H1 (cell line): Measurements from ENCODE around the gene ANKS1B.

Source experiments
- JUN ChIP-seq: IDR thresholded peaks from 2 replicates; pipeline ENCODE4 v1.6.1; 2011; ENCODE audit warnings: low read depth, mild to moderate bottlenecking, improper control_type of control experiment, low read length
- SP1 ChIP-seq: IDR thresholded peaks from 2 replicates; pipeline ENCODE4 v1.6.1; 2011; ENCODE audit warnings: low read depth, low read length
- TF ChIP-seq, protein P1 (sequence below), 3 experiments: IDR thresholded peaks; 1 replicate in 2 of 3; 2 replicates in 1 of 3; pipeline versions ENCODE4 v1.5.1 to v1.6.1; 2011; ENCODE audit warnings: low read length in 3 of 3, mild to moderate bottlenecking in 3 of 3, inconsistent platforms in 2 of 3, low read depth in 1 of 3, moderate library complexity in 1 of 3; ENCODE audit not compliant: insufficient read depth in 1 of 3; ENCODE audit errors: control extremely low read depth in 1 of 3

DNA sequence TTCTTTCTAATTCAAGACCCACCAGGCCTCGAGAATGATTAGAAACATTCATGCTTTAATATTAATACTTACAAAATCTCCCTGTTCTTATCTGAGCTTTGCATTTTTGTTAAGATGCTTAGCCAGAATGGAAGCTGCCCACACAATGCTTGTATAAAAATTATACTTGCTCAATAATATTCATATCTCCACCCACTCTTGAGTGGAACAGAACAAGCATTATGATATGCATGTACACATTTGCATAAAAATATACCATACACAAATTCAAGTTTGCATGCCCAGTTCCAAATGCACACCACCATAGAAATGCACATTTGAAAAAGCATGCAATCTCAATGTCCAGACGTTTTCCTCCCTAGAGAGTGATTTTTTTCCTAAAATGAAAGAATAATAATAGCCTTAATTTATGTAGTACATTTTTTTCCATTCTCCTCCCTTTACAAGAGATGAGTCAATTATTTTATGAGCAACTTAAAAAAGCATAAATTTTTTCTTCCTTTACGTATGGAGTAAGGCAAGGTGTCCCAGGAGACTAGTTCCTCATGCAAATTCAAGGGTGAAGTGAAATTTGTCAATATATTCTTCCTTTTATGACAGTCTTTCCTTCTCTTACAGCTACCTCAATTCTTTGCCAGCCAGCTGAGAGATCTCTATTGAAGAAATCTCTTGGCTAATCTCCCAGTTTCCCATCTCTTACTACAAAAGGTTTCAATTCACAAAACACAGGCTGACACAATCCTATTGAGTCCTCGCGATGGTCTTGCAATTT lies 650.3 kb downstream of the ANKS1B start:
- TF ChIP-seq, protein P1, sequence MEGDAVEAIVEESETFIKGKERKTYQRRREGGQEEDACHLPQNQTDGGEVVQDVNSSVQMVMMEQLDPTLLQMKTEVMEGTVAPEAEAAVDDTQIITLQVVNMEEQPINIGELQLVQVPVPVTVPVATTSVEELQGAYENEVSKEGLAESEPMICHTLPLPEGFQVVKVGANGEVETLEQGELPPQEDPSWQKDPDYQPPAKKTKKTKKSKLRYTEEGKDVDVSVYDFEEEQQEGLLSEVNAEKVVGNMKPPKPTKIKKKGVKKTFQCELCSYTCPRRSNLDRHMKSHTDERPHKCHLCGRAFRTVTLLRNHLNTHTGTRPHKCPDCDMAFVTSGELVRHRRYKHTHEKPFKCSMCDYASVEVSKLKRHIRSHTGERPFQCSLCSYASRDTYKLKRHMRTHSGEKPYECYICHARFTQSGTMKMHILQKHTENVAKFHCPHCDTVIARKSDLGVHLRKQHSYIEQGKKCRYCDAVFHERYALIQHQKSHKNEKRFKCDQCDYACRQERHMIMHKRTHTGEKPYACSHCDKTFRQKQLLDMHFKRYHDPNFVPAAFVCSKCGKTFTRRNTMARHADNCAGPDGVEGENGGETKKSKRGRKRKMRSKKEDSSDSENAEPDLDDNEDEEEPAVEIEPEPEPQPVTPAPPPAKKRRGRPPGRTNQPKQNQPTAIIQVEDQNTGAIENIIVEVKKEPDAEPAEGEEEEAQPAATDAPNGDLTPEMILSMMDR (IDR thresholded peaks at IDR 0.05; ENCODE audit: control extremely low read depth in 1 of 3, insufficient read depth in 1 of 3, low read depth in 1 of 3, low read length in 3 of 3) = no peak
- TF ChIP-seq JUN (no peak), SP1 (no peak)
